K562 (cell line): ENCODE data around the gene FES. TPM values are rescaled to one million over a fixed set of nuclear protein-coding genes. Genes with fewer than 3 reads are reported as not detected.
A peak's percentile ranks its signal among the peaks of the same experiment; 100 is the strongest.

Experiments
- CBFA2T3 ChIP-seq: fragments of 450-650 bp; IDR thresholded peaks from 2 replicates; pipeline ENCODE4 v1.6.1; 2017
- CCNT2 ChIP-seq: IDR thresholded peaks from 2 replicates; pipeline ENCODE4 v1.6.1; 2011; ENCODE audit warnings: borderline replicate concordance, low read depth, mild to moderate bottlenecking, moderate library complexity, mixed read lengths, low read length; ENCODE audit not compliant: insufficient read length; ENCODE audit errors: extremely low read depth
- ELF4 ChIP-seq: fragments of 450-650 bp; formaldehyde crosslinking; IDR thresholded peaks from 2 replicates; pipeline ENCODE4 v1.4.0; 2022; ENCODE audit warnings: missing genetic modification characterization
- ETV1 ChIP-seq: fragments of 450-650 bp; conservative IDR thresholded peaks from 2 replicates; pipeline ENCODE4 v1.6.1; 2016; ENCODE audit warnings: missing genetic modification characterization, control low read depth, low read depth, missing compliant biosample characterization
- FOXP1 ChIP-seq: sonication (generic); formaldehyde crosslinking; IDR thresholded peaks from 2 replicates; pipeline ENCODE4 v1.8.0; 2022; ENCODE audit warnings: mild to moderate bottlenecking, missing genetic modification reagents
- HCFC1 ChIP-seq: IDR thresholded peaks from 2 replicates; pipeline ENCODE4 v1.6.1; 2012; ENCODE audit warnings: low read depth, low read length, improper control_type of control experiment
- KHSRP ChIP-seq: fragments of 450-650 bp; IDR thresholded peaks from 2 replicates; pipeline ENCODE4 v1.6.1; 2017
- KLF16 ChIP-seq: IDR thresholded peaks from 2 replicates; pipeline ENCODE4 v1.6.1; 2016; ENCODE audit warnings: antibody characterized with exemption
- MEF2A ChIP-seq: IDR thresholded peaks from 2 replicates; pipeline ENCODE4 v1.6.1; 2011; ENCODE audit warnings: low read depth, mild to moderate bottlenecking, low read length, moderate library complexity; ENCODE audit not compliant: control insufficient read depth
- MYNN ChIP-seq, 2 experiments: sonication (generic); formaldehyde crosslinking in 1 of 2; IDR thresholded peaks; 2 replicates each; pipeline versions ENCODE4 v1.5.0 to v1.6.1; 2016 to 2020; ENCODE audit warnings: antibody characterized with exemption in 1 of 2, missing genetic modification reagents in 1 of 2
- NONO ChIP-seq, 2 experiments: fragments of 200-400 bp in 1 of 2; fragments of 450-650 bp in 1 of 2; formaldehyde crosslinking in 1 of 2; IDR thresholded peaks; 2 replicates each; pipeline ENCODE4 v1.6.1; 2017; ENCODE audit warnings: low read depth in 2 of 2, mild to moderate bottlenecking in 2 of 2, moderate library complexity in 2 of 2, low read length in 1 of 2
- PTBP1 ChIP-seq: fragments of 200-400 bp; formaldehyde crosslinking; IDR thresholded peaks from 2 replicates; pipeline ENCODE4 v1.6.1; 2017; ENCODE audit warnings: low read depth, low read length
- SIX5 ChIP-seq, 2 experiments: IDR thresholded peaks; 2 replicates each; pipeline ENCODE4 v1.6.1; 2011; ENCODE audit warnings: low read length in 2 of 2, borderline replicate concordance in 1 of 2, low read depth in 1 of 2, mild to moderate bottlenecking in 1 of 2, moderate library complexity in 1 of 2; ENCODE audit not compliant: insufficient read depth in 1 of 2
- SRF ChIP-seq, 2 experiments: fragments of 250-450, 450-650 bp in 1 of 2; sonication (Bioruptor Pico) in 1 of 2; sonication (generic) in 1 of 2; formaldehyde crosslinking; IDR thresholded peaks; 2 replicates each; pipeline versions ENCODE4 v1.5.0 to v1.5.1; 2020 to 2022; ENCODE audit warnings: mild to moderate bottlenecking in 1 of 2, missing genetic modification reagents in 1 of 2
- TARDBP ChIP-seq: fragments of 450-650 bp; IDR thresholded peaks from 2 replicates; pipeline ENCODE4 v1.6.1; 2016
- TCF3 ChIP-seq: sonication (generic); formaldehyde crosslinking; IDR thresholded peaks from 2 replicates; pipeline ENCODE4 v1.4.0; 2020; ENCODE audit warnings: mild to moderate bottlenecking, missing genetic modification reagents
- ZFP91 ChIP-seq: sonication (generic); formaldehyde crosslinking; IDR thresholded peaks from 2 replicates; pipeline ENCODE4 v1.8.0; 2022; ENCODE audit warnings: mild to moderate bottlenecking, missing genetic modification reagents
- ZNF277 ChIP-seq: fragments of 250-450 bp; sonication (Bioruptor Pico); IDR thresholded peaks from 2 replicates; pipeline ENCODE4 v1.8.0; 2022; ENCODE audit warnings: inconsistent platforms, mild to moderate bottlenecking, moderate library complexity, borderline replicate concordance
- ZNF780A ChIP-seq: fragments of 250-450 bp; sonication (Bioruptor Pico); IDR thresholded peaks from 2 replicates; pipeline ENCODE4 v1.5.0; 2021; ENCODE audit warnings: mild to moderate bottlenecking
- polyA plus RNA-seq, 8 experiments: library from polyadenylated mRNA; depleted of rRNA in 4 of 8; stranded (reverse) in 5 of 8; unstranded in 3 of 8; fragments of >200 nt; fragmentation: Nextera tagmentation in 2 of 8; fragmentation: Illumina TruSeq in 1 of 8; extraction: Ambion mirVana in 2 of 8; extraction: Trizol in 1 of 8; gene quantifications; 2 replicates each; pipeline versions ENCODE4 v1.2.1 to v1.2.3, GENCODE V29; 2011 to 2014; ENCODE audit warnings: inconsistent platforms in 1 of 8, missing spikeins in 1 of 8
- total RNA-seq, 7 experiments: library from RNA; depleted of rRNA in 6 of 7; stranded (reverse); fragments of >200 nt in 6 of 7; fragmentation: Illumina TruSeq in 2 of 7; extraction: Trizol in 2 of 7; gene quantifications; 2 replicates each; pipeline versions ENCODE4 v1.2.1 to v1.2.3, GENCODE V29; 2011 to 2021; ENCODE audit warnings: low replicate concordance in 1 of 7
- TF ChIP-seq, protein P1 (sequence below), 2 experiments: fragments of 250-450 bp in 1 of 2; fragments of 450-650 bp in 1 of 2; sonication (Bioruptor Pico) in 1 of 2; IDR thresholded peaks; 2 replicates each; pipeline versions ENCODE4 v1.6.1 to v1.8.0; 2016 to 2021; ENCODE audit warnings: mild to moderate bottlenecking in 2 of 2, moderate library complexity in 2 of 2, missing compliant biosample characterization in 1 of 2, missing genetic modification characterization in 1 of 2
- TF ChIP-seq, protein P2 (sequence below): fragments of 250-450 bp; sonication (Bioruptor Pico); IDR thresholded peaks from 2 replicates; pipeline ENCODE4 v1.4.0; 2020
- TF ChIP-seq, protein P3 (sequence below): fragments of 250-450 bp; sonication (Bioruptor Pico); IDR thresholded peaks from 2 replicates; pipeline ENCODE4 v1.6.1; 2021; ENCODE audit warnings: mild to moderate bottlenecking

FES gene
- total and polyA plus RNA-seq, 9 of the 15 experiments (the other 6 are each of a cell fraction or from before 2014, with no cell fraction given), result 0.38 to 2.6 (median 0.82) TPM

DNA sequence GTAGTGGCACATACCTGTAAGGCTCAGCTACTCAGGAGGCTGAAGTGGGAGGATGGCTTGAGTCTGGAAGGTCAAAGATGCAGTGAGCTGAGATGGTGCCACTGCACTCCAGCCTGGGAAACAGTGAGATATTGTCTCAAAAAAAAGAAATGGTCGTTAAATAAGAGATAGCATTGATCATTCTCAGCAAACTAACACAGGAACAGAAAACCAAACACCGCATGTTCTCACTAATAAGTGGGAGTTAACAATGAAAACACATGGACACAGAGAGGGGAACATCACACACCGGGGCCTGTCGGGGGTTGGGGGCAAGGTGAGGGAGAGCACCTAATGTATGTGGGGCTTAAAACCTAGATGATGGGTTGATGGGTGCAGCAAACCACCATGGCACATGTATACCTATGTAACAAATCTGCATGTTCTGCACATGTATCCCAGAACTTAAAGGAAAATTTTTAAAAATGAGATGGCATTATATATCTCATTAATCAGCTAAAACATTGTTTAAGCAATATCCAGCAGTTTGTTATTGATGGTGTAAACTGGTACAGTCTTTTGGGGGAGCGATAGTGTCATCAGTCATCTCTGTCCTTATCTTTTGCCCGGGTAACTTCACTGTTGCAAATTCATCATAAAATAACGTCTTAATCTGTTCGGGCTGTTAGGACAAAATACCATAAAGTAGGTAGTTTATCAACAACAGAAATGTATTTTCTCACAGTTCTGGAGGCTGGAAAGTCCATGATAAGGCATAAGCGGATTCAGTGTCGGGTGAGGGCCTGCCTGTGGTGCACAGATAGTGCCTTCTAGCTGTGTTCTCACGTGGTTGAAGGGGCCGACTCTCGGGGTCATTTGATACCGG lies 17.1 kb downstream of the FES start (continued):
- TF ChIP-seq, protein P1, sequence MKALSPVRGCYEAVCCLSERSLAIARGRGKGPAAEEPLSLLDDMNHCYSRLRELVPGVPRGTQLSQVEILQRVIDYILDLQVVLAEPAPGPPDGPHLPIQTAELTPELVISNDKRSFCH (CRISPR knock-in tag; IDR thresholded peaks at IDR 0.05), result no peak
- TF ChIP-seq, protein P1 (tag; IDR thresholded peaks at IDR 0.05), result peak; percentile 58; the same call in 1 of the 2 replicates
- TF ChIP-seq SRF (CRISPR knock-in tag; IDR thresholded peaks at IDR 0.05) (no peak), NONO (IDR thresholded peaks at IDR 0.05; ENCODE audit: low read depth in 2 of 2, low read length in 1 of 2) (peak in 1 of 2 experiments; percentile 88; a peak in 2 of 4 replicates), ZFP91 (CRISPR knock-in tag) (no peak), ZNF780A (CRISPR knock-in tag) (no peak), MYNN (IDR thresholded peaks at IDR 0.05) (peak; percentile 81), MYNN (CRISPR knock-in tag; IDR thresholded peaks at IDR 0.05) (no peak), FOXP1 (no peak; the same call in 1 of the 2 replicates), CBFA2T3 (peak; percentile 100), ZNF277 (no peak), ETV1 (peak; percentile 58), CCNT2 (peak; percentile 96), TCF3 (peak; percentile 100), KHSRP (peak; percentile 96), ELF4 (CRISPR knock-in tag) (peak; percentile 91), MEF2A (0 out of 2 replicates have a peak, but pooled peaks have one; percentile 32), TARDBP (peak; percentile 95), PTBP1 (no peak), HCFC1 (no peak), KLF16 (peak; percentile 99), SIX5 (IDR thresholded peaks at IDR 0.05; ENCODE audit: borderline replicate concordance in 1 of 2, insufficient read depth in 1 of 2, low read depth in 1 of 2, low read length in 2 of 2) (no peak)
- TF ChIP-seq, protein P2, sequence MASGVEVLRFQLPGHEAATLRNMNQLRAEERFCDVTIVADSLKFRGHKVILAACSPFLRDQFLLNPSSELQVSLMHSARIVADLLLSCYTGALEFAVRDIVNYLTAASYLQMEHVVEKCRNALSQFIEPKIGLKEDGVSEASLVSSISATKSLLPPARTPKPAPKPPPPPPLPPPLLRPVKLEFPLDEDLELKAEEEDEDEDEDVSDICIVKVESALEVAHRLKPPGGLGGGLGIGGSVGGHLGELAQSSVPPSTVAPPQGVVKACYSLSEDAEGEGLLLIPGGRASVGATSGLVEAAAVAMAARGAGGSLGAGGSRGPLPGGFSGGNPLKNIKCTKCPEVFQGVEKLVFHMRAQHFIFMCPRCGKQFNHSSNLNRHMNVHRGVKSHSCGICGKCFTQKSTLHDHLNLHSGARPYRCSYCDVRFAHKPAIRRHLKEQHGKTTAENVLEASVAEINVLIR, result peak; percentile 67; the same call in 1 of the 2 replicates
- TF ChIP-seq, protein P3, sequence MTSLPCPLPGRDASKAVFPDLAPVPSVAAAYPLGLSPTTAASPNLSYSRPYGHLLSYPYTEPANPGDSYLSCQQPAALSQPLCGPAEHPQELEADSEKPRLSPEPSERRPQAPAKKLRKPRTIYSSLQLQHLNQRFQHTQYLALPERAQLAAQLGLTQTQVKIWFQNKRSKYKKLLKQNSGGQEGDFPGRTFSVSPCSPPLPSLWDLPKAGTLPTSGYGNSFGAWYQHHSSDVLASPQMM (CRISPR knock-in tag), result no peak
